Esophagus muscularis mucosa (tissue), 4 donors: Measurements from ENCODE around the gene TRPM3. TPM values are rescaled to one million over a fixed set of nuclear protein-coding genes. Genes with fewer than 3 reads are reported as not detected.

Experiments
- DNase-seq: peaks from one replicate; pipeline ENCODE4 v3.0.0-alpha.2; 2017; ENCODE audit errors: extremely low spot score
- H3K27ac ChIP-seq, 4 donors: fragments of 200-600 bp; sonication (generic); replicated peaks in 1 of 4; 1 replicate in 3 of 4; 2 replicates in 1 of 4; pipeline ENCODE4 v1.5.1; 2016 to 2019; ENCODE audit warnings: mild to moderate bottlenecking in 1 of 4
- H3K27me3 ChIP-seq, 4 donors: fragments of 200-600 bp; sonication (generic); one replicate each; pipeline versions ENCODE4 v1.5.1 to v1.6.0; 2016 to 2019
- H3K36me3 ChIP-seq, 4 donors: fragments of 200-600 bp; sonication (generic); one replicate each; pipeline ENCODE4 v1.5.1; 2016 to 2019
- H3K4me1 ChIP-seq, 4 donors: fragments of 200-600 bp; sonication (generic); one replicate each; pipeline ENCODE4 v1.5.1; 2016 to 2019
- H3K4me3 ChIP-seq, 4 donors: fragments of 200-600 bp; sonication (generic); 1 replicate in 2 of 4; 2 replicates in 2 of 4; pipeline ENCODE4 v1.5.1; 2016 to 2019; ENCODE audit warnings: mild to moderate bottlenecking in 4 of 4, moderate library complexity in 1 of 4
- H3K9me3 ChIP-seq, 4 donors: fragments of 200-600 bp; sonication (generic); 1 replicate in 3 of 4; 2 replicates in 1 of 4; pipeline ENCODE4 v1.5.1; 2016 to 2019
- CTCF ChIP-seq, 3 experiments: fragments of 200-600 bp in 2 of 3; fragments of 450-650 bp in 1 of 3; sonication (generic) in 2 of 3; IDR thresholded peaks; one replicate each; pipeline ENCODE4 v1.5.1; 2017 to 2019; ENCODE audit warnings: antibody characterized with exemption in 3 of 3, mild to moderate bottlenecking in 2 of 3, moderate library complexity in 1 of 3
- EP300 ChIP-seq: sonication (generic); formaldehyde crosslinking; IDR thresholded peaks from one replicate; pipeline ENCODE4 v1.6.1; 2017; ENCODE audit warnings: antibody characterized with exemption
- POLR2A ChIP-seq: fragments of 450-650 bp; IDR thresholded peaks from one replicate; pipeline ENCODE4 v1.6.1; 2017; ENCODE audit warnings: antibody characterized with exemption, moderate library complexity, mild to moderate bottlenecking, low read depth
- POLR2AphosphoS5 ChIP-seq, 2 donors: sonication (generic); formaldehyde crosslinking; IDR thresholded peaks; one replicate each; pipeline ENCODE4 v1.6.1; 2017; ENCODE audit warnings: antibody characterized with exemption in 2 of 2
- WGBS: methylation state at CpG from one replicate; pipeline ENCODE4 v1.1.5; 2018; 5-methylcytosine and 5-hydroxymethylcytosine counted together
- intact Hi-C: fragments of 100-400 bp; cut with DNase I; formaldehyde crosslinking; loops from one replicate; pipeline ENCODE4 v1.15.1; 2023
- total RNA-seq, 4 donors: library from RNA; depleted of rRNA; stranded (reverse); fragments of >200 nt; gene quantifications; one replicate each; pipeline versions ENCODE4 v1.1.0 to v1.2.1, GENCODE V29; 2016

TRPM3 gene
- total RNA-seq, 4 donors from 2014 or later, result 0.13 to 0.17 TPM; not detected in 2

- DNase-seq, result no peak
- Histone ChIP-seq H3K27me3 (no peaks in the 10 kb centered on the region), H3K27ac (no peak overlapping the region), H3K4me1 (no peaks in the 10 kb centered on the region), H3K36me3 (no peaks in the 10 kb centered on the region), H3K4me3 (no peak overlapping the region), H3K9me3 (peaks cover 0 to 7% (median 0%) of the 10 kb centered on the region in 4 donors)
- WGBS, result 41% methylated on average over 1 of the region's 1 CpG
- intact Hi-C loops, result no loop called here
- TF ChIP-seq POLR2AphosphoS5 (IDR thresholded peaks at IDR 0.05) (no peak), EP300 (no peak), POLR2A (no peak), CTCF (IDR thresholded peaks at IDR 0.05) (no peak)
Measured at GRCh38 chr9:71146511-71146910, 25.1 kb upstream of the TRPM3 start.

GRCh38 chr9:71145179-71145578, 23.8 kb upstream of the TRPM3 start:
- WGBS, result 26% methylated on average over 1 of the region's 1 CpG
- no peak for DNase-seq
- Histone ChIP-seq H3K27ac (no peak overlapping the region), H3K9me3 (peaks cover 0 to 7% (median 0%) of the 10 kb centered on the region in 4 donors), H3K27me3 (no peaks in the 10 kb centered on the region), H3K4me3 (no peak overlapping the region), H3K36me3 (no peaks in the 10 kb centered on the region), H3K4me1 (no peaks in the 10 kb centered on the region)
- intact Hi-C loops, result no loop called here
- no peak for TF ChIP-seq POLR2A
- TF ChIP-seq POLR2AphosphoS5 (IDR thresholded peaks at IDR 0.05), result no peak
- no peak for TF ChIP-seq CTCF (IDR thresholded peaks at IDR 0.05)
- TF ChIP-seq EP300, result no peak

GRCh38 chr9:71144495-71144894, 23.1 kb upstream of the TRPM3 start:
- H3K4me3 ChIP-seq, result no peak overlapping the region
- TF ChIP-seq POLR2AphosphoS5 (IDR thresholded peaks at IDR 0.05), result no peak
- TF ChIP-seq CTCF (IDR thresholded peaks at IDR 0.05), result no peak
- no peak for TF ChIP-seq POLR2A
- no peak for TF ChIP-seq EP300
- 73% methylated on average over 2 of the region's 2 CpGs for WGBS
- H3K9me3 ChIP-seq, result peaks cover 0 to 7% (median 0%) of the 10 kb centered on the region in 4 donors
- H3K36me3 ChIP-seq, result no peaks in the 10 kb centered on the region
- no peak for DNase-seq
- no peaks in the 10 kb centered on the region for H3K4me1 ChIP-seq
- H3K27ac ChIP-seq, result no peak overlapping the region
- H3K27me3 ChIP-seq, result no peaks in the 10 kb centered on the region
- intact Hi-C loops, result no loop called here

GRCh38 chr9:71136696-71137095, 15.3 kb upstream of the TRPM3 start:
- Histone ChIP-seq H3K4me1 (no peaks in the 10 kb centered on the region), H3K9me3 (no peaks in the 10 kb centered on the region), H3K27ac (no peak overlapping the region), H3K4me3 (no peak overlapping the region), H3K36me3 (no peaks in the 10 kb centered on the region), H3K27me3 (no peaks in the 10 kb centered on the region)
- TF ChIP-seq POLR2A, result no peak
- TF ChIP-seq EP300, result no peak
- no peak for TF ChIP-seq CTCF (IDR thresholded peaks at IDR 0.05)
- TF ChIP-seq POLR2AphosphoS5 (IDR thresholded peaks at IDR 0.05), result no peak
- intact Hi-C loops, result no loop called here
- WGBS, result 78% methylated on average over 6 of the region's 6 CpGs
- DNase-seq, result no peak

- H3K27me3 ChIP-seq, result no peaks in the 10 kb centered on the region
- WGBS, result 21% methylated on average over 3 of the region's 3 CpGs
- intact Hi-C loops, result no loop called here
Measured at GRCh38 chr9:71131145-71131544, 9.7 kb upstream of the TRPM3 start.

More at GRCh38 chr9:71131145-71131544, 9.7 kb upstream of the TRPM3 start:
- Histone ChIP-seq H3K9me3 (no peaks in the 10 kb centered on the region), H3K4me3 (no peak overlapping the region), H3K27ac (no peak overlapping the region), H3K36me3 (no peaks in the 10 kb centered on the region), H3K4me1 (no peaks in the 10 kb centered on the region)
- no peak for TF ChIP-seq EP300
- no peak for TF ChIP-seq POLR2A
- TF ChIP-seq CTCF (IDR thresholded peaks at IDR 0.05), result no peak
- no peak for TF ChIP-seq POLR2AphosphoS5 (IDR thresholded peaks at IDR 0.05)
- DNase-seq, result no peak
